HG03469 (cell line): Measurements from ENCODE around the gene FAM53A.
"Not testable (repeated sequence)": the region's sequence is repeated elsewhere in the genome, so short reads cannot be mapped to it uniquely, and the experiment has no call there.

Source experiments
- ATAC-seq: cut with Tn5 transposase; IDR thresholded peaks from one replicate; pipeline ENCODE4 v1.9.1; 2021; ENCODE audit warnings: mild to moderate bottlenecking, moderate library complexity, moderate number of reproducible peaks; ENCODE audit not compliant: unreplicated experiment

Gene FAM53A

DNA sequence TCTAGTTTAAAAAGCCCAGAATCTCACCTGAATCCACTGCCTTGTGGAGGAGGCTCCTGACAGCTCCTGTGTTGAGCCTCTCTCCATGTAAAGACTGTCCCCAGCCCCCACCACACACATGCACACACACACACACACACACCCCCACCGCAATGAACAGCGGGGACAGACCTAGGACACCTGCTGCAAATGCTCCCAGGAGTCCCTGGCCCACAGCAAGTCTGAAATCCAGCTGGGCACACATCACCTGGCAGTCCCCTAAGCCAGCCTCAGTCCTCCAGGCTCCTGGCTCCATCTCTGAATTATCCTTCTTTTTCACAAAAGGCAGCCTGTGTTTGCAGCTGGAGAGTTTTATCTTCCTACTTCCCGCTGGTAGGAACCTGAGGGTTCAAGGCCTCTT, 6.6 kb upstream of the FAM53A start:
- ATAC-seq, result no peak

DNA sequence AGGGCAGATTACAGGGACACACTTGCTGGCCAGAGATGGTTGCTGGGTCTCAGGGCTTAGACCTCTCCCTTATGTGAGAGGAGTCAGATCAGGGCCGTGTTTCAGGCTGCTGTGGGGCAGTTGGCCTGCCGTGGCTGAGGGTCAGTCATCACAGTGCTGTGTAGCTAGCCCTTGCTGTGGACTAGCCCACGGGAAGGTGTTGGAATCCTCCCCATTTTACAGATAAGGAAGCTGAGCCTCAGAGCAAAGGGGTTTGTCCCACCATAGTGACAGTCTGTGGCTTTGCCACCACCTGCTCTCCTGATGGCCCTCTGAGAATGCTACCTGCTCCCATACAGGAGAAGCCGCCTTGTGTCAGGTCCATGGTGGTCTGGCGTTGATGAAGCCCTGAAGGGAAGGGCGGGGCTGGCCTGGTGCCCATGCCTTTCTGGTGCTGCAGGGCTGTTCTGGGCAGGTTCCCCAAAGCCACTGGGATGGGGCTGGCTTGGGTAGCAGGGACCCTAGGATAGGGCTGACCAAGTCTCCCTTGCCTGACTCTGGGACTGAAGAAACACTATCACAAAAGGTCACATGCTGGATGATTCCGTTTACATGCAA, 2.4 kb upstream of the FAM53A start:
- ATAC-seq, result no peak

DNA sequence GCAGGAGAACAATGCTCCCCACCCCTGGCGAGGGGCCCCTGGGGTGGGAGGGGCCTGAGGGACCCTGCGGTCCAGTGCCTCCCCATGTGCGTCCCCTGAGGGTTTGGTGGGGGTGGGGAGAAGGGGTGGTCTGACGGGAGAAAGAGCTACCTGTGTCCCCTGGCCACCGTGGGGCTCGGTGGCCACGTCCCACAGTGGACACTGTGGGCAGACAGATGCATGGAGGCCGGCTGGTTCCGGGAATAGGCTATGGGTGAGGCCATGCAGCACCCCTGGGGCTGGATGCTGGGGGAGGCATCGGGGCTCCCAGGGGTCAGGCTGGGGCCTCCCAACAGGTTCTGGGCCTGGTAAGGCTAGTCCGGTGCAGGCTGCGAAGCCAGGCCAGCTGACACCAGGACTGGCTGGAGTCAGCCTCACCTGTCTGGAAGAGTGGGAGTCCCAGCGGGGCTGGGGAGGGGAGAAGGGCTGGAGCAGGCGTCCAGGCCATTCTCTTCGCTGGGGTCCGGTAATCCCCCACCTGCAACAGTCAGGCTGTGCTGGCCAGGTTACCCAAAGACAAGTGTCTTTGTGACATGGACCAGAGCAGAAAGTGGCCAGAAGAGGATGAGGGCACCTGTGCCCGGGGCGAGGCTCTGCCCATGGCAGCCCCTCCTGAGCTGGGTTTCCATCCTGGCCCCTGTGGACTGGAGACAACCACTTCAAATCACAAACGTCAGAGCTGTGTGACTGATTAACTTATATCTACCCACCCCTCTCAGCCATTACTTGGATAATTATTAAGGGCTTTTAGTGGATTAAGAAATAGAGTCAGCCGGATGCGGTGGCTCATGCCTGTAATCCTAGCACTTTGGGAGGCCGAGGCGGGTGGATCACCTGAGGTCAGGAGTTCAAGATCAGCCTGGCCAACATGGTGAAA, 1.4 kb upstream of the FAM53A start:
- ATAC-seq, result no peak

DNA sequence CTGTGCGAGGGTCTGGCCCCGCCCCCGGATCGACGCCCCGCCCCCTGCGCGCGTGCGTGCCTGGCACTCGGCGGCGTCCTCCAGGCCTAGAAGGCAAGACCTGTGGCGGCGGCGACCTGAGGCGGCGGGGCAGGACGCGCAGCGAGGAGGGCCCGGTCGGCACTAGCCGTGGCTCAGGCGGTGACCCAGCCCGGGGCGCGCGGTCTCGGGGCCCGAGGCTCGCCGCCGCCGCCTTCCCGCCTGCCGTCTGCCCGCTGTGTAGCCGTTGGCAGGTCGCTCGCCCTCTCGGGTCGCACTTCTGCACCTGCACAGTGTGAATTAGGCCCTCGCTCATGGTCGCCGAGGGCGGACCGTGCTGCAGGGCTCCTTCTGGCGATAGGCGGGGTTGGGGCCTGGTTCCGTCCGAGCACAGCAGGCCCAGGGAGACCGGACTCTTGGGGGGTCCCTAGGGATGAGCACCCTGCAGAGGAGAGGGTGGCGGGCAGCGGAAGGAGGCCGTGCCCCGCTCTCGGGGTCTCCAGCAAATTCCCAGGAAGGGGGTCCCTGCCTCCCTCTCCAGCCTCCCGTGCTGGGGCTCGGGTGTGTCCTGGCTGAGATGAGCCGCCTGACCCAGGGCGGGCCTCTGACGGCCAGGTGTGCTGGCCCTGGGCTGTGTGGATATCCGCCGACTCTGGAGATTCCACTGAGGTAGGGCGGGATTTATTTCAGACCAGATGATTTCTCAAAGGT, 557 bp upstream of the FAM53A start:
- peak; percentile 6 for ATAC-seq

DNA sequence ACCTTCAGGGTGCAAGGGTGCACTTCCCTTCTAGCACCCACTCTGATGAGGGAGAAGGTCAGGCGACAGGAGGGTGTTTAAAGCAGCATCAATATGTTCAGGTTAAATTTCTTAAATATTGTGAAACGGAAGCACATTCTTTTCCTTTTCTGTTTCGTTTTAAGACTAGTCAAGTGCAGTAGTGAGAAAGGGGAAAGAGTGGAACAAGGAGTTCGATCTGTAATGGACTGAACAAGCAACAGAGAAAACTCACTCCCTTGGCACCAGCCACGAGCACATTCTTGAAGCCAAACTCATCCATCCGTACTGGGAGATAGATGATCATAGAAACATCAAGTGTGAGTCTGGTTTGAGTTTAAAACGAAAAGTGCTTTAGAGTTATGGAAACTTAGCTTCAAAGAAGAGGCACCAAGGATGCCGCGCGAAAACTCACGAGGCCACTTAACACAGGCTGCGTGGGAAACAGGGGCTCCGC, 815 bp downstream of the FAM53A start:
- no peak for ATAC-seq

DNA sequence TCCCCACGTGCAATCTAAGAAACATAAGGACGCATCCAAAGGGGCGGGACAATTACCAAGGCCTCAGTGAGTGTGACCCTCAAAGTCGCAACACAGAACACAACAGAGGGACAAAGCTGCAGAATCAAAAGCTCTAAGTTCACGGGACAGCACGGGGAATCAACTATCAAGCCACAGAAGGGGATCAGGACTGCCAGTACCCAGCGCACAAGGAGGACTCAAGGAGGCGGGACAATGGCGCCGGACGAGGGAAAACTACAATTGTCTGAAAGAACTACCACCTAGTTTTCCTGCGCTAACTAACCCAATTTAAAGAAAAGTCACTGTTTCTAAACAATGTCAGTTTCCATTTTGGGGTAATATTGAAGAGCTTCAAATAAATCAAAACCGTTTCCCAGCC, 1.3 kb downstream of the FAM53A start:
- ATAC-seq, result no peak

DNA sequence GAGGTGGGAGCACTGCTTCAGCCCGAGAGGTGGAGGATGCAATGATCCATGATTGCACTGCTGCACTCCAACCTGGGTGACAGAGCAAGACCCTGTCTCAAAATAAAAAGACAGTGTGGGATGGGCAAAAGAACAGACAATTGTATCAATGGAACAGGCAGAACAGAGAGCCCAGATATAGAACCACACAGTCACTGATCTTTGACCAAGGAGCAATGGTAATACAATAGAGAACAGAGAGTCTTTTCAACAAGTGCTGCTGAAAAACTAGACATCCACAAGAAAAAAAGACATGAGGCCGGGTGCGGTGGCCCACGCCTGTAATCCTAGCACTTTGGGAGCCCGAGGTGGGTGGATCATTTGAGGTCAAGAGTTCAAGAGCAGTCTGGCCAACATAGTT, 5.9 kb downstream of the FAM53A start:
- no peak for ATAC-seq

DNA sequence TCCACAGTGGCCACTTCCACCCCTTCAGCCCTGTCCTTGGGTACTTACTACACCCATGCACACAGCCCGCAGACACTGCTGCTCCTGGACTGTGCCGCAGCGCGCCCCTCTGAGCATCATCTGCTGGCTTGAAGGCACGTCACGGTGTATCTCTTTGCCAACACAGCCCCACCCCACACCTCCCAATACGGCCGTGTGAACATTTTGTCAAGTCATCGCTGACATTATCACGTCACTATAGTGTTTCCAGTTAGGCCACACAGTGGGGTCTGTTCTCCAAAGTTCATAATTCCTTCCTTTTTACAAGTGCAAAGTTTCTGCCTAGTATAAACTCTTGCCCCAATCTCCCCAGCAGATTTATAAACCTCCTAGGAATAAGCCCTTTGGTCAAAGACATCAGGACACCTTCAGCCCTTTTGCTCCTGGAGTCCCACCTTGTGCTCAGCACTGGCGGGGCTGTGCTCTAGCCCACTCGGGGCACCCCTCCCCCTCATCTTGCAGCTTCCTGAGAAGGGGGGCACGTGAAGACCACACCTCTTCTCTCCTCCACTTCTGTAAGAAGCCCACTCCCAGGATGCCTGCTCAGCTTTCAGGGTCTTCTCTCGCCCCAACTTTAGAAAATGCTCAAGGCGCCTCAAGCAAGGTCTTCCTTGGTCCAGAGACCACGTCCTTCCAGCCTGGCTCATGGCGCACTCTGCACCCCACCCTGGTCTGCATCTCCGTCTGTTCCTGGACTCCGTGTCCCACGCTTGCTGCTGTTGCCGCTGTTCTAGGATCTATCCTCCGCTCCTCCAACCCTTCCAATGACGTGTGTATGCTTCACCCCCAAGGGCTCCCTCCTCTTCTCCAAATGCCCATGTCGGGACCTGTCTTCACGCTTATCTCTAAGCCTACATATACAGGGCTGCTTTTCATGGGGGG, 7.2 kb downstream of the FAM53A start:
- ATAC-seq, result no peak

DNA sequence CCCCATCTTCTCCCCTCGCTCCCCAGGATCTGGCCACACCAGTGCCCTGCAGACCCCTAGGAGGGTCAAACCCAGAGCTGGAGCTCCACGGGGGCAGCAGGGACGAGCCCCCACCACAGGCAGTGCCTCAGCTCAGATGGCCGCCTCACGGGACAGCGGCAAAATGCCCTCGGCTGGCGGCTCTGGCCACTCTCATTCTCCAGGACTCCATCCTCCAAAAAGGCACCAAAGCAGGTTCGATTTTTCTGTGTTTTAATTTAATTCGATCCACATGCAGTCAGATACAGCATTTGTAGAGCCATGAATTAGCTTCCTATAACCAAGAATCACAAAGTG, 8.3 kb downstream of the FAM53A start:
- ATAC-seq, result no peak

DNA sequence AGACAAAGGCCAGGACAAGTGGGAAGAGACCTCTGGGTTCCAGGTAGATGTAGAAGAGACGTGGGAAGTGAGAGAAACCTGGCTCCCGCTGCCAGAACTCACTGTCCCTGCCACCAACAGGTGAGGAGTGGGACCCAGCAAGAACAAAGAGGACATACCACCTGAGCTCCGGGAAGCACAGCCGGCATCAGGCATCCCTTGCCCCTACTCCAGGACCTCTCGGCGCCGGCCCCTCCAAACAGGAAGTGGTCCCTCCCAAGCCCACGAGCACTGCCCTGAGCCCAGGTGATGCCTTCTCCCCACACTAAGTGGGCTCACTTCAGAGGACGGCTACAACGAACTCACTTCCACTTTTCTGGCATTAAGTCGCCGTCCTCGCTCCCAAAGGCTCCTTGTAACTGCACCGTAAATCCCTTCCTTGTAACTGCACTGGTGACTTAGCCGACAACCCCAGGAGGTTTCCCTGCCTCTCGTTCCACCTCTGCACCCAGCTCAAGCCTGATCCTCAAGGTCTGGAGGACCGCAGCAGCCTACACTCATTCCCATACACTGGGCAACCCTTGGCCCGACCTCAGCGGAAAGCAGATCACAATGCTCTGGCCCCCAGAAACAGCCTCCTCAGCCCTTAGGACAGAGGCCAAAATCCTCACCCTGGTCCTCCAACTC, 8.8 kb downstream of the FAM53A start:
- ATAC-seq, result no peak

DNA sequence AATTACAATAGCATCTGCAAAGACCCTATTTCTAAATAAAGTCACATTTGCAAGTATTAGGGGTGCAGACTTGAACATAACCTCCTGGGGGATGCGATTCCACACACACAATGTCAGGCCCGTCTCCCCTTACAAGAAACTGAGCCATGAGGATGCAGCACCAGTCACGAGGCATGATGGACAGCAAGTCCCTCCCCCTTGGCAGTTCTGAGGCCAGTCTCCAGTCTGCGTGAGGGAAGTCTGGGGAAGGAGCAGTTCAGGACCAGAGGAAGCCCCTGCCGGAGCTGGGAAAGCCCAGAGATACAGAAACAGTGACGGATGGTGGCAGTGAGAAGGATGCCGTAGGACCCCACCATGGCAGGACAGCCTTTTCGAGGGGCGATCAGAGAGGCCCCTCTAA, 9.4 kb downstream of the FAM53A start:
- ATAC-seq, result no peak

DNA sequence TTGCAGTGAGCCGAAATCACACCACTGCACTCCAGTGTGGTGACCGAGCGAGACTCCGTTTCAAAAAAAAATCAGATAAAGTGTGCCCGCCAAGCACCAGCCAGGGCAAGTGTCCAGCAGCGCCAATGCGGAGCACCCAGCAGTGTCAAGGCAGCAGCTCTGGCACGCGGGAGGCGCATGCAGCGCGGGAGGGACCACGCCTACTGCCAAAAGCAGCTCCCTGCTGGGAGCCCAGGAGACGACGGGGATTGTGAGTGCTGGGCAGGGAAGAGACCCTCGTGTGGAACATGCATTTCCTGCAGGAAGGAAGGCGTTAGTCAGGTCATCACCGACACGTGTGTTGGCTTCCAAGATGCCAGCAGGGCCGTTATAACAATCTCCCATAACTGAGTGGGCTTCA, 10.4 kb downstream of the FAM53A start:
- no peak for ATAC-seq

DNA sequence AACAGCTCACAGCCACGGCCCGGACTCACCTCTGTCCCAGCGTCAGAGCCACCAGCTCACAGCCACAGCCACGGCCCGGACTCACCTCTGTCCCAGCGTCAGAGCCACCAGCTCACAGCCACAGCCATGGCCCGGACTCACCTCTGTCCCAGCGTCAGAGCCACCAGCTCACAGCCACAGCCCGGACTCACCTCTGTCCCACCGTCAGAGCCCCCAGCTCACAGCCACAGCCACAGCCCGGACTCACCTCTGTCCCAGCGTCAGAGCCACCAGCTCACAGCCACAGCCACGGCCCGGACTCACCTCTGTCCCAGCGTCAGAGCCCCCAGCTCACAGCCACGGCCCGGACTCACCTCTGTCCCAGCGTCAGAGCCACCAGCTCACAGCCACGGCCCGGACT, 13.1 kb downstream of the FAM53A start:
- ATAC-seq, result not testable (repeated sequence)

DNA sequence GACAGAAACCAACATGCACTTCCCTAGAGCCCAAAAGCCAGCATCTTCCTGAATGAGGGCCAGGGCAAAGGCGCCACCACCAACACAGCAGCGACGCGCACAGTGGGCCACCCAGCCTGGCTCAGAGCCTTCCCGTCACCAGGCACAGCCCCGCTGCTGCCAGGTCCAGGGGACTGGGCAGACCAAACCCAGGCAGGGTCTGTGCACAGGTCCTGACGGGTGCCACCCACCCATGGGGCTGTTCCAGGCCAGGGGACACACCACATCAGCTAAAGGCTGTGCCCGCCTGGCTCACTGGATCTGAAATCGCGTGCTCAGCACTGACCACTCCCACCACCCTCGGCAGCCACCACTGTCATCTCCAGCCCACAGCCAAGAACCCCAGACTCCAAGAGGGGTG, 13.8 kb downstream of the FAM53A start:
- no peak for ATAC-seq

DNA sequence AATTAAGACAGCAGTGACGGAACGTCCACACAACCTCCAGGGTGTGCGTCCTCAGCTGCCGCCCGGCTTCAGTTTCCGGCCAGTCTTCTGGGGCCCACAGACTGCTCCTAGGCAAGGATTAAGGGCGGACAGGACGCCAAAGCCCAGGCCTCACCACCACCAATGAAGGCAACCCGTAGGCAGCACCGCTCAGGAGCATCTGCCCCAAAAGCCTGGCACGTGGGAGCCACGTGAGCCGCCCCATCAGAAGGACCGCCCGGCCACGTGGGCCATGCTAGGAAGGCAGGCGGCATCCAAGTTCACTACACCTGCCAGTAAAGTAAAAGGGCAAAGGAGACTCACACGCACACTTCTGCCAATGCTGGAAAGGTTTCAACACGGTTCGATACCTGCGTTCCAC, 14.3 kb downstream of the FAM53A start:
- ATAC-seq, result no peak

DNA sequence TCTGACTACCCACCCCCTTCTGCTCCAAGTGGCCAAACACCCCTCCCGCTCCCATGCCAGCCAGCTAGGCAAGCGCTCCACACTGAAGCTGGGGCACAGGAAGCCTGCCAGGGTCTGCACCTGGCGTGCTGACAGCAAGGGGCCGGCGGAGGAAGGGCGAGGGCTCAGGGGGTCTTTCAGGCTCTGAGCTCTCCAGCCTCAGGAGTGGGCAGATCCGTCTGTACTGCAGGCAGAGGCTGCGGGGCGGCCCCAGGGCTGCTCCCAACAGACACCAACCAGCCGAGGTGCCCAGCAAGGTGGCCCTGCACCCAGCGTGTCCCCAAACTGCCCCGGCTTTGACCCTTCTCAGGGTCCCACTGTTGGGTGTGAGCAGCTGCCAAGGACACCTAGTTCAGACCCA, 14.8 kb downstream of the FAM53A start:
- no peak for ATAC-seq

DNA sequence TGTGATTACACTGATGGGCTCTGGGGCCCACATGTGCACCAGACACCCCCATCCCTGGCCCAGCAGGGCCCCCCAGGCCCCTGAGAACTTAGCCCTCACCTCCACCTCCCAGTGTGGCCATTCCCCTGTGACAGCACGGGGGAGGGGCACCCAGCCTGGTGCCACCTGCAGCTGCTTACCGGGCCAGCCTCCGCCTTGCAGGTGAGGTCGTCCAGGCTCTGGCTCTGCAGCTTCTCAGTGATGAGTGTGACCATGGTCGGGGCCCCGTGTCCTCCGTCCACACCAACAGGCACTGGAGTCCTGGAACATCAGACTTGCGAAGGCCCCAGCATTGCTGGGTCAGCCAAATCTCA, 15.6 kb downstream of the FAM53A start:
- no peak for ATAC-seq

DNA sequence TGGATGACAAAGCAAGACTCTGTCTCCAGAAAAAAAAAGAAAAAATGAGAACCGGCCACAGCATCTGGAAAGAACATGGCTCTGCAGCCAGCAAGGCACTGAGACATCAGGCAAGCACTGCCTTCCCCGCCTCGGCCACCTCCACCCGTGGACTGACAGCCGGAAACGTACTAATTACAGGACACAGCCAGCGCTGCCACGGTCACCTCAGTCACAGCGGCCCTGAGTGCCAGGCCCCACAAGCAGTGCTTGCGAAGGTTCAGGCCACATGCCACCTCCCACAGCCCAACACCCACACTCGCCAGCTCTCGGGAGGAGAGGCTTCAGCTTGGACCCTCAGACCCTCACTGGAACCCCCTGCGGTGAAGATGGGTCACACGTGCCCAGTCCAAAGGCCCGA, 16.8 kb downstream of the FAM53A start:
- ATAC-seq, result no peak

DNA sequence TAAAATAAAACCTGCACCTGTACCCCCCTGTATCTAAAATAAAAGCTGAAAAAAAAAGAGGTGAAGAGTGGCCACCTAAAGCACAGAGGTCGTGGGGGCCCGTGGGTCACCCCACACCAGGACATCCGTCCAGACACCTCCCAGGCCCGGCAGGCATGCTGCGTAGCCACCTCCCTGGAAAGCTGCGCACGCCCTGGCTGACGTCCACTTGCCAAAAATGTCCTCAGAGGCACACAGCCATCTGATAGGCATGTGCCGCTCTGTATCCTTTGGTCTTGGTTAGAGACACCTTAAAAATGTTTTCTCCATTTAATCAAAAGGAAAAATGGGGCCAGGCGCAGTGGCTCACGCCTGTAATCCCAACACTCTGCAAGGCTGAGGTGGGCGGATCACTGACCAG, 17.7 kb downstream of the FAM53A start:
- ATAC-seq, result no peak

DNA sequence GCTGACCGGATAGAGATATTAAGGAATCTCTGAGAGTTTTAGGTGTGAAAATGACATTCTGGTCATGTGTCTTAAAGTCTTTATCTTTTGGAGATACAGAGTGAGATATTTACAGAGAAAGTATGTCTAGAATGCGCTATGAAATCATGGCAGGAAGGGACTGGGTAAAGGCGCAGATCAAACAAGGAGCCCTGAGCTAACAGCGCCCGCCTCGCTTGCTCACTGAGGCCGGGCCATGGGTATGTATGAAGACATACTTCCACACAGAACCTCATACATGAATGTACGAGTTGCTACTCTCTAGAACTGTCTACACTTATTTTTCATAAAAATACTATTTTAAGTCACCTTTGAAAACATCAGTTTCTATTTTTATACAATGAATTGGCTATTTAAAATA, 20.0 kb downstream of the FAM53A start:
- no peak for ATAC-seq
